ENCODE results near the gene PLAAT2. TPM values are rescaled to one million over a fixed set of nuclear protein-coding genes. Genes with fewer than 3 reads are reported as not detected.

The PLAAT2 gene
- total RNA-seq, 1 donor from 2014 or later, result not detected

- H3K4me1 Mint-ChIP-seq (ENCODE audit: unreplicated experiment), result peaks cover 14% of the 10 kb centered on the region
- peaks cover 8% of the 10 kb centered on the region for H3K36me3 Mint-ChIP-seq (ENCODE audit: unreplicated experiment)
- peak; percentile 66 for DNase-seq (ENCODE audit: extremely low spot score, unreplicated experiment)
- no peaks in the 10 kb centered on the region for H3K9me3 Mint-ChIP-seq (ENCODE audit: unreplicated experiment)
- peaks cover 21% of the 10 kb centered on the region for H3K27me3 Mint-ChIP-seq (ENCODE audit: unreplicated experiment)
- H3K4me3 Mint-ChIP-seq (ENCODE audit: unreplicated experiment), result peak overlapping the region; percentile 70
- peak overlapping the region; percentile 93 for H3K27ac Mint-ChIP-seq (ENCODE audit: unreplicated experiment)
- TF ChIP-seq CTCF (IDR thresholded peaks at IDR 0.05), result no peak
Measured at GRCh38 chr11:63573881-63574855, 11.0 kb upstream of the PLAAT2 start.

GRCh38 chr11:63572026-63572688 lies 9.0 kb upstream of the PLAAT2 start:
- H3K9me3 Mint-ChIP-seq (ENCODE audit: unreplicated experiment), result no peaks in the 10 kb centered on the region
- no peaks in the 10 kb centered on the region for H3K36me3 Mint-ChIP-seq (ENCODE audit: unreplicated experiment)
- H3K4me1 Mint-ChIP-seq (ENCODE audit: unreplicated experiment), result peaks cover 25% of the 10 kb centered on the region
- peaks cover 21% of the 10 kb centered on the region for H3K27me3 Mint-ChIP-seq (ENCODE audit: unreplicated experiment)
- H3K27ac Mint-ChIP-seq (ENCODE audit: unreplicated experiment), result no peak overlapping the region
- H3K4me3 Mint-ChIP-seq (ENCODE audit: unreplicated experiment), result no peak overlapping the region
- peak; percentile 60 for DNase-seq (ENCODE audit: extremely low spot score, unreplicated experiment)
- TF ChIP-seq CTCF (IDR thresholded peaks at IDR 0.05), result no peak

DNA sequence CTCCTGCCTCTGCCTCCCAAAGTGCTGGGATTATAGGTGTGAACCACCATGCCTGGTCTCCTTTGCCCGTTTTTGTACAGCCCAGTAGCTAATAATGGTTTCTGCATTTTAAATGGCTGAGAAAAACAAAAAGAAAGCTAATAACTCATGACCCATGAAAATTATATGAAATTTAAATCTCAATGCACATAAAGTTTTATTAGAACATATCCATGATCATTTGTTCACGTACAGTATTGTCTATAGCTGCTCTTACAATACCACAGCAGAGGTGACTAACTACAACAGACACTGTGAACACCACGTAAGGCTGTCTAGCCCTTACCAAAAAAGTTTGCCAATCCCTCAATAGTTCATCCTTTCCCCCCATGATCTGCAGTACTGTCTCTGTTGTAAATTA lies 6.4 kb upstream of the PLAAT2 start:
- Mint-ChIP-seq H3K9me3 (ENCODE audit: unreplicated experiment) (no peaks in the 10 kb centered on the region), H3K27ac (ENCODE audit: unreplicated experiment) (no peak overlapping the region)
- peak; percentile 21 for DNase-seq (ENCODE audit: extremely low spot score, unreplicated experiment)

DNA sequence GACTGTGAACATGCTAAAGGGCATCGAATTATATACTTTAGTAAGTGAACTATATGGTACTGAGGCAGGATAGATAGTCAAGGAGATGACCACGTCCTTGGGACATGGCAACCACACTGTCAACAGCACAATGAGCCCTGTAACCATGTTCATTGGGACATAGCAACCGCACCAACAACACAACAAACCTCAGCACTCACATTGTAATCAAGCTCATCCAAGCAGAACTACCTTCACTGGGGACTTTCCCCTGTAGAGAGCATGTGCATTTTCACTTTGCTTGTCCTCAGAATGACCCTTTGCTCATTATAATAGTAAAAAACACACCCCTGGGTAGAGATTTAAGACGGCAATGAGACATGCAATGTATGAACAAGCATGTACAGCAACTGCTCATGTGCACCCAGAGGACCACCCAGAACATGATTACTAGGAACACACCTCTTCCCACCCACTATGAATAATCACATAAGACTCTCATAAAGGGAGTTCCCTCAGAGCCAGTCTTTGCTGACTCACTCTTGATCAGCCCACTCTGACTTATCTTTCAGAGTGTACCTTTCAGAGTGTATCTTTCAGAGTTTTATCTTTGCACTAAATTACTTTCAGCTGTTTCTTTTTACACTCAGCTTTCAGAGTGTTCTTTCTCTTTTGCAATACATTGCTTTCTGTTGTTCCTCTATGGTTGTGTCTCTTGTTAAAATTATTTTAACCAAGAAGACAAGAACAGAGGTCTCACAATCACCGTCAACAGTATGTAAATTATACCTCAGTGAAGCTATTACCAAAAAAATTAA lies 4.1 kb upstream of the PLAAT2 start:
- Mint-ChIP-seq H3K36me3 (ENCODE audit: unreplicated experiment) (no peaks in the 10 kb centered on the region), H3K9me3 (ENCODE audit: unreplicated experiment) (no peaks in the 10 kb centered on the region), H3K4me3 (ENCODE audit: unreplicated experiment) (no peak overlapping the region), H3K4me1 (ENCODE audit: unreplicated experiment) (peaks cover 11% of the 10 kb centered on the region), H3K27ac (ENCODE audit: unreplicated experiment) (no peak overlapping the region), H3K27me3 (ENCODE audit: unreplicated experiment) (peaks cover 24% of the 10 kb centered on the region)
- no peak for DNase-seq (ENCODE audit: extremely low spot score, unreplicated experiment)
- TF ChIP-seq CTCF (IDR thresholded peaks at IDR 0.05), result no peak

More for the DNA sequence above, 6.4 kb upstream of the PLAAT2 start:
- peaks cover 18% of the 10 kb centered on the region for H3K27me3 Mint-ChIP-seq (ENCODE audit: unreplicated experiment)
- no peak for TF ChIP-seq CTCF (IDR thresholded peaks at IDR 0.05)
- no peak overlapping the region for H3K4me3 Mint-ChIP-seq (ENCODE audit: unreplicated experiment)
- H3K36me3 Mint-ChIP-seq (ENCODE audit: unreplicated experiment), result no peaks in the 10 kb centered on the region
- peaks cover 17% of the 10 kb centered on the region for H3K4me1 Mint-ChIP-seq (ENCODE audit: unreplicated experiment)

Data from osteocyte (in vitro differentiated cells).